HG03135 (cell line): ENCODE measurements around the gene PRKCH.
A peak's percentile ranks its signal among the peaks of the same experiment; 100 is the strongest.

ENCODE experiments used
- ATAC-seq: cut with Tn5 transposase; IDR thresholded peaks from one replicate; pipeline ENCODE4 v1.9.1; 2021; ENCODE audit warnings: mild to moderate bottlenecking, moderate library complexity; ENCODE audit not compliant: unreplicated experiment

PRKCH gene

DNA sequence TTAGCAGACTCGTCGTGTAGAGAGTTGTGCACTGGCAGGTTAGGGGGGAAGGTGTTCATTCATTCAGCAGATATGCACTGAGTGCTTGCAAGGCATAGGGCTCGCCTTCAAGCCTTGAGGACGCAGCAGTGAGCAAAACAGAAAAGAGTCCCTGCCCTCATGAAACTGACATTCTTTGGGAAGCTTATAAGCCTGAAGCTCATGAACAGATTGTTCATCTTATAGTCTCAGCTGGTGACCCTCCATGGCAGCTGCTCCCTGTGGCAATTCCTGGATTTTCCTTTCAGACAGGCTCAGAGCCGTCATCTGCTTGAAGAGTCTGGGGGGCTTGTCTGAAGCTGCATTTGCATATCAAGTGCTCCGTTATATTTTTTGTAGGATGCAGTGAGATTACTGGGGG lies 148.4 kb downstream of the PRKCH start:
- no peak for ATAC-seq

DNA sequence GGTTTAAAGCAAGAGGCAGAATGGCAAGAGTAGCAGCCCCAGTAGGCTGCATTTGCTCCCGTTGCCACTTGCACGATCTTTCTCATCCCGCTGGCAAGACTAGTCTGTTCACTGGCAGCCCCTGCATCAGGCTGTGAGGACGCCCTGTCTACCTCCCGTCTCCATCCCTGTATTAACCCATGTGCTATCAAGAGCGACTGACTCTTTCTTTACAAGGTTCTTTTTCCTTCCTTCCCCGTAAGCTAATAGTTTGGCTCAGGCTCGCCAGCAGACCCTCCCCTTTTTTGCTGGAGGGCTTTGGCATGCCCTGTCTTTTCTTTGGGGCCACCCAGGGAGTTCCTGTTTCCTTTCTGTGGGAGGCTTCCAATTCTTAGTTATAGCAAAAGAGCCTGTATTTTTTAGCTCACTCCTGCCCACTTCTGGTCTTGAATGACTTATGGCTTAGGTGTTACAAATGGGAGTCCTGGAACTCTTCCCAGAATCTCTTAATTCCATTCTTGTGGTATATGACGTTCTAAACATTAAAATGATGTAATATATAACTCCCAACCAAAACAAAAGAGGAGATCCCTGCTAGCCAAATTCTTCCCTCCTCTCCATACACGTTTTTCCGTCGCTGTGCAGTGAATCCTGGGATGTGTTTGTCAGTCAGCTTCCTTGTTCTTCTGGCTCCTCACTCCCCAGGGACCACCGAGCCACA lies 149.0 kb downstream of the PRKCH start:
- ATAC-seq: no peak

DNA sequence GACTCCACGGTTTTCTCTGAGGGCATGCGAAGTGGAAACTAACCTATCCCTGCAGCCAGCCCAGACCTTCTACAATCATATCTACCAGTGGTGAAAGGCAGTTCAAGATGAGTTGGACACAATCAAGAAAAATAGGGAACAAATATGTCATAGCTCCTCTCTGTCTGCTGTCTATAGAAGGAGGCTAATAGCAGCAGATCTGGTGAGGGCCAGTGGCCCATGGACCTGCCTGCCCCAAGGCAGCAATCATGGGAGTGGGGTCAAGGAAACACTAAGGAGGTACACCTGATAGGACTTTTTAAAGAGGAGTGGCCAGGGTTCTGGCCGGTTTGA lies 149.5 kb downstream of the PRKCH start:
- no peak for ATAC-seq

DNA sequence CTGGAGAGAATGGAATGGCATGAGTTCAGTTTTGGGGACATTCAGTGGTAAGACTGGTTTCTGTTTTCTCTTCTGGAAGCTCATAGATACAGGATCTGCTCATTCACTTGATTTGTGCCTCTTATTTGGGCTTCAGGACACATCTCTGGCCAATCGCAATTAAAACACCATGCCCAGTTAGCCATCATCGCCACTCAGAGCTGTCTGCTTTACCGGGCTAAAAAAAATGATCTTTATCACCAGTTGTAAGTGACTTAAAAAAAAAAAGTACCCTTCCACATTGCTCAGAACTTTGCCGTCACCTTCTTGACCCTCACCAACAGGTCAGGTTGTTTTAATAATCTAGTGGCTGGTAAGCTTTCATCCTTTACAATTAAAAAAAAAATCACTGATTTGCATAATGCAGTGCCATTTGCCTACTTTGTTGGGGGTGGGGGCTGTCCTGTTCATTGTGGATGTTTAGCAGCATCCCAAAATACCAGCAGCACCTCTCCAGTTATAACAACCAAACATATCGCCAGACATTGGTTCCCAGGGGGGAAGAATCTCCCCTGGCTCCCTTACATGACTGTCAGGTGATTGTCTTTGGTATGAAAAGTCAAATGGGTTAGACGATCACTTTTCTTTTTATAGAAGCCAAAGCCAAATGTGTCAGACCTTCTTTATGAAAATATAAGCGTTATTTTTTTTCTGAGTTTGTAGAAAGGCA lies 150.1 kb downstream of the PRKCH start:
- ATAC-seq: no peak

DNA sequence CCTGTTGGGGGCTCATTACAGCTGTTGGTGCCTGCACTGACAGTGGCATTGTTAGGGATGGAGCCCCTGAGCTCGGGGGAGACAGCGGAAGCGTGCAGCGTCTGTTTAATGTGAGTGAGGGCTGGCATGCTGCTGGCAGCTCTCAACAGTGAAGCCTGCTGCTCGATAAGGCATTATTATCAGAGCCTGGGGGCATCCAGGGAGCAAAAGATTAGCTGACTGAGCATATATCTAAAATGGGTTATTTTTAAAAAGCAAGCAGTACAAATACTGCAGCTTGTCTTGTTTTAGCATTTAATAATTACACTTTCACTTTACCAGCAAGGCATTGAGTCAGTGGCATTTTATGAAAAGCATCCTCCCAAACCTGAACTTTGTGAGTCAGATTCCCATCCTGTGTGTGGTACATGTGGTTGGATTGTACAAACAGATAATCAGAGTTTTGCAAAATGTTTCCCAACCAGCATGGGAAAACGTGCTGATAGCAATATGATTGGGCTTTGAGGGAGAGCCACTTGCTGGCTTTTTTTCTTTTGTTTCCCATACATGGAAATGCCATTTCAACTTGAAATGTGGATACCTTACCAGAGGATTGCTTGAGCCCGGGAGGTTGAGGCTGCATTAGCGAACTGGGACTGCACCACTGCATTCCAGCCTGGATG lies 150.8 kb downstream of the PRKCH start:
- ATAC-seq: no peak

DNA sequence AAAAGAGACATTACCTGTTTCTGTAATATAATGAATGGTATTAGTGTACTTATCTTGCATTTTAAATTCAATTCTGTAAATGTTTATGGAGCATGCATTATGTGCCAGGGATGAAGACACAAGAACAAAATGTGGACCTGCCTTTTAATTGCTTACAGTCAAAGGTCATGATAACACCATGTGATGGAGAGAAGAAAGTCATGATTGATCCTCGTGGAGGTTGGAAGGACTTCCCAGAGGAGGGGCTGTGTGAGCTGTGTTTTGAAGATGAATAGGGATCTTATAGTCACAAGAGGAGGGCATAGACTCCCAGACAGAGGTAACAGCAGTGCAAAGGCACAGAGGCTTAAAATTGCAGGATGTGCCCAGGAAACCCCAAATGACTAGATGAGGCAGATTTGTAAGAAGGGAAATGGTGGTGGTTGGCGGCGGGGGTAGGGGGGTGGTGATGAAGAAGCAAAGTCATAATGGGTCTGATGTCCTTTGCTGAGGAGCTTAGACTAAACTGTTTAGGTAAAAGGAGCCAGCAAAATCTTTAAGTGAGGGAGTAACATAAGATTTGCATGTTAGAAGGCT lies 151.5 kb downstream of the PRKCH start:
- ATAC-seq: no peak

DNA sequence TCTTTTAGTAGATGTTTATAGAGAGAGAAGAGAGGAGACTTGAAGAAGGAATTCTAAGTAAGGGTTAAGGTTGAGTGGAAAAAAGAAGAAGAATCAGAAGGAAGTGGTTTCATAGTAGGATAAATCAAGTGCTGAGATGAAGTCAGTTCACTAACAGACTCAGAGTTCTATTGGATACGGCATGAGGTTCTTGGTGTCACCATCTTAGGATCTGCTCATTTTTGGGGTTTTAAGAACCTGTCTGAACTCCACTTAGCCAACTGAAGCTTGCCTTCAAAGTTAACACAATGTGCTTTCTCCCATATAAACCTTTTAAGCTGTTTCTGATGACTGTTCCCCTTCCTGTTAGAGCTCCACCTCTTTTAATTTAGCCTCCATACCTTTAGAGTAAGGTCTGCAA lies 152.6 kb downstream of the PRKCH start:
- no peak for ATAC-seq

DNA sequence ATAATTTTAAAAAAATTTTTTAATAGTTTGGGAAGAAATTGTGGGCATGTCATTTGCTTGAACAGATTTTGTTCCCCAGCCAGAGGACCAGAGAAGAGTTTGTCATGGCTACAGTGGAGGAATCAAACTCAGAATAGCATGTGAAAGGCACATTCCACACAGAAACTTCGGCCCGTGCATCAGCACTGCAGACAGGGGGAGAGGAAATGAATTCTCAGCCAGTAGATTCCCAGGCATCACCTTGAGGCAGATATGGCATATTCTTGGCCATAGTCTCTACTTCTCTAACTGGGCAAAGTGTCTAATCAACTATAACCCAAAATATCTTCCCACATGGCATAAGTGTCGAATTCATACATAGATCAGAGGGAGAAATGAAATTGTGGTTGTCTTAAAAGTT lies 153.3 kb downstream of the PRKCH start:
- ATAC-seq: no peak

DNA sequence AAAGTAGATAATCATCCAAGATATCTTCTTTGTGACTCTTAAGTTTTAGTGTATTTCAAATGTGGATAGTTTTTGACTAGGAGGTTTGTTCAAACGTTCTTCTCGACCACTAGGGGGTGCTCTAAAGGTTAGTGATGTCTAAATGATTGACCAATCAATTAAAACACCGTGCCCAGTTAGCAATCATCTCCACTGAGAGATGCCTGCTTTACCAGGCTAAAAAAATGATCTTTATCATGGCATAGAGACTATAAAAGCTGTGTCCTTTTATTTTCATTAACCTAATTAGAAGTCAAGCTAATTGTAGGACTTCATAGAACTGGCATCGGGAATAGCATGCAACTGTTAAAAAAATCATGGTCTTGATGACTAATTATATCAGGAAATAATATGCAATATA lies 153.9 kb downstream of the PRKCH start:
- no peak for ATAC-seq

DNA sequence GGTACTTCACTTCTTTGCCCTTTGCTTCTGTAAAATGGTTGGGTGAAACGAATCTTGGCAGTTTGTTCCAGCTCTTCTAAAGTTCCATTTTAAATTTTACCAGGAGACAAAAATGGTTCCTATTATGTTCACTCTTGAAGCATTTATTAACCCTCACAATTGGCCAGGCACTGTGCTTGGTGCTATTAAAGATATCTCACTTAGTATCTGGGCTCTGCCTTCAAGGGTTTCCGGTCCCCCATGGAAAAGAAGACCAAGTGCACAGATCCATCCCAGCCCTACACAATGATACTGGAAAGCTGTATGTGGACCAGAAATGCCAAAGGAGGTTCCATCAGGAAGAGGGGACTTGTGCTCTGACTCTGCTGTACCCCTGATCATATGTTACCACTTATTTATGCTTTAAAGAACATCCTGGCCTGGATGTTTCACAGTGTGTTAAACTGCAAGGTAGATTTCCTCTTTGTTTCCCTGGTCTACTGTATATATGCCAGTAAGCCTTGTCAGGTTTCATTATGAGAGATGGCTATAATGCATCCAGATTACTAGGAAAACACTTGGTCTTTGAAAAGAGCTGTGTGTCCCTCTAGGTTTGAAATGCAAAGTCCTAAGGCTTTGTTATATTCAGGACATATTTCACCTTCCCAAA lies 154.8 kb downstream of the PRKCH start:
- no peak for ATAC-seq

DNA sequence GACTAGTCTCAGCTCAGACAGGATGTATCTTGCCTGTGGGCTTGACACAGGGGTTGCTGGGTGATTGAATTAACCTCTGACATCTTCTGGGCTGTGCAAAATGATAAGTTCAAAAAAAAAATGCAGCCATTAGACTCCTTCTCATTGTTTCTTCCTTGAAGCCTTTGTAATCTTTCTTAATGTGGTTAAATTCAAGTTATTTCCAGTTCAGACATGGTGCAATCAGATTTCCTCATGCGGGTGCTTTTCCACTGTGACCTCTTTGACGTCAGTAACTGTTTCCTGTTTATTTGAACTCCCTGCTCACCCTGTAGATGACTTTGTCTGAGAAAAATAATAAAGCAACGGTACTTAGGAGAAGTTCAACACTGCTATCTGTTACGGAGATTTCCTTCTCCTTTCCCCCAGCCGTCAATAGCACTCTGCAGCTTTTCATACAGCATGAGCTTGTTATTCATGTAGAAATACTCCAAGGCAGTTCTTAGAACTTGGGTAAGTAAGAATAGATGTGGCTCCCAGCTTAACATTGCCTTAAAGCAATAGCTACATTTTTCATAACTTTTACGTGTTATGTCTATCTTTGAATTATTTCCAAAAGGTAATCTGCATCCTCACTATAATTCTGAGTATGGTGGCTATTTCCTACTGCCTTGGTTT lies 155.5 kb downstream of the PRKCH start:
- no peak for ATAC-seq

DNA sequence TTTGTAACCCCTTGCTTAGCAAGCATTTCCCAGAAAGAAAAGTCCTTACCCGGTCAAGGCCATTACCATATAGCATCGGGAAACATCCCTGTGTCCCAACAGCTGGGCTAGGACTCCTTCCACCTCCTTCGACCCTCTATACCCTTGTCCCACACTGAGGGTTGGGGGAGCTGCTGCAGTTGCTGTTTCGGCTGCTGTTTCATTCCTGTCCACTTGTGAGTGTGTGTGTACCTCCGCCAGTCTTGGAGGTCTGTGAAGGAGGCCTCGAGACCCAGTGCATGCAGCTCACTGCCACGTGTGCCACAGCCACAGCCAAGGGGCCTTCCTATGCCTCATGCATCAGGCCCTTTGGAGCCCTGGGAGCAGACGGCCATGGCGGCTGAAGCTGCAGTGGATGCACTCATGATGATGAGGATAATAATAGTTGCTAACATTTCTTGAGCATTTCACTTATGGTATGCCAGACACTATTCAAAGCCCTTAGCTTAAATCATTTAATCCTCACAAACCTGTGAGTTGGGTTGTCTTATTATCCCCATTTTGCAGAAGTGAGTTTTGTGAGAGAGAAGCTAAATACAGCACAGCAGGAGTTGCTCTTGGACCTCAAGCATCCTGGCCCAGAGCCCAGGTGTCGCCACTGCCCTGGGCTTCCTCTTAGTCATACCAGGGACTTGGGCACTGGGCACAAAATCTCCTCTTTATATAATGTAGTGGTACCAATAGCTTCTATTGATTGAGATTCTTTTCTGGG lies 156.5 kb downstream of the PRKCH start:
- ATAC-seq: no peak

DNA sequence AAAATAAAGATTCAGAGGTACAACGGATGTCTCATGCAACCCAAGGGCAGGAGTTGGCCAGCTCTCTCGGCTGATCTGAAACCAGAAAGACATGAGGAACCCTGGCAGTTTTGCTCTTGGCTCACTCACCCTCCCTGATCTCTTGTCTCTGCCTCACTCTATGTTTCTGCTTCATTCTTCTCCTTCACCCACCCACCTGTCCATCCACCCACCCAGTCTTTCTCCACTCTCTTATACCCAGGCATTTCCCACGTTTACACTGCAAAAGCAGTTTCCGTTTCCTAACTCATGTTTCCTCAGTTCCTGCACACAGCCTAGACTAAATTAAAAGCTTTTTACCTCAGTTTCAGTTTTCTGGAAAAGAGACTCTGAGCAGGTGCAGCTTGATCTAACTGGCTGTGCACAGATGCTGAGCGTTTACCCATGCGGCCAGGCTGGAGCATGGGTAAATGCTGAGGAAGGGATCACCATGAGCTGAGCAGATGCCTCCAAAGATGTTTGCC lies 157.6 kb downstream of the PRKCH start:
- peak; percentile 40 for ATAC-seq

DNA sequence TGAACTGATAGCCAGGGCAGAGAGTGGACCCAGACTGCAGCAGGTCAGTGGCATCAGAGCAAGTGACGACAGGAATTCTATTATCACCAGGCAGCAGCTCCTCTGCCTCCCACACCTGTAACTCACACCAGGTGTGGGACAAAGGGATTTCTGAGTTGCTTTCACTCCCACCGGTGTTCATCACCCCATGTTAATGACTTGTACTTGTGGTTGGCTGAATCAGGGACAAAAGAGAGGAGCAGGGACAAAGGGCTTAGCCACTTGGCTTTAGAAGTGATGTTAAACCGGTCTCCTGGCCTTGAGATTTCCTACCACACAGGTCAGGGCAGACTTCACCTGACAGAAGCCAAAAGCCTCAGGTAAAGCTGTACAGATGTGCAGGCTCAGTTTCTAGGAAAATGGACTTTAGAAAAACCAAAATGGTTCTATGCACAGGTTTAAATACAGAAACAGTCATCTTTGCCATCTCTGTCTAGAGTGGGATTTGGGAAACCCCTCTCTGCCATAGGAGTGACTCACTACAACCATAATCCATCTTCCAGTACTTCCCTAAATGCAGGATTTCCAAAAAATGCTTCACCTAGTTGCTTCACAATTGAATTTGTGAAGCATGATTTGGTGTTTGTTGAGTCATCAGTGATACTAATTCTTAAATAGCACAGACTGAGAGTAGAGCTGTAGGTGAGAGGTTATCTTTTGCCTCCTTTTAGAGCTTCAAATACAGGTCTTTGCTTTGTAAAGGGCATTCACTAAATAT lies 158.5 kb downstream of the PRKCH start:
- ATAC-seq: no peak

DNA sequence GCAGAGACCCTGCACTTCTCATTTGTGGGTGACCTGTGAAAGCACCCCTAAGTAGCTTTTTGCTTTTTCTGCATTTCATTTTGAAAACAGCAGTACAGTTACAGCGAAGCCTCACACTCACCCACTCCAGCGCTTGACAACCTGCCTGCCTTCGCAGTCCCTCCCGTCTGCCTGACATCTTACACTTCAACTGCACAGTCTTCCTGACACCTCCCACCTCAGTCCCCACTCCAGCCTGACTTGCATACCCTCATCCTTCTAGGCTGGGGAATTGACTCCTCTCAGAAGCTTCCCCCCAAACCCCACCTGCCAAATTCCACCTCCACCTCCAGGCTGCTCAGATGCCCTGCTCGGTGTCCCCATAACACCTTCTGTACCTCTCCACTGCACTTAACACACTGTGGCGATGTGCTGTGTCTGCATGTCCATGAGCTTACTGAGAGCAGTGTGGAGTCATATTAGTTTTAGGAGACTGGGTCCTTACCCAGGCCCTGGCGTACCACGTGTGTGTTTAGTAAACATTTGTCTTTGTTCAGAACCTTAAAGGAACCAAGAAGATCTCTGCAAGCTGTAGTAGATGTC lies 159.4 kb downstream of the PRKCH start:
- no peak for ATAC-seq

DNA sequence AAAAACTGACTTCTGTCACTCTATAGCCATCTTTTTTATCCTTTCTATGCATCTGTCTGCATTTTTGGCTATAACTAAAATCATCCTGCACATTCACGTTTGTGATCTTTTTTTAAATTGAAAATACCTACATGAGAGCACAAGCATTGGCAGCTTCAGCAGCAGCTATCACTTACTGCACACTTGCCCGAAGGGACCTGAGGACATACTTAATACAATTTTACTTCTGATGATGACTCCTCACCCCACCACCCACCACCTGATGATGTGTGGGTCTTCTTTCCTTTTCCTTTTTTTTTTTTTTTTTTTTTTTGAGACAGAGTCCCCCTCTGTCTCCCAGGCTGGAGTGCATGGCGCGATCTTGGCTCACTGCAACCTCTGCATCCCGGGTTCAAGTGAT lies 160.3 kb downstream of the PRKCH start:
- no peak for ATAC-seq

DNA sequence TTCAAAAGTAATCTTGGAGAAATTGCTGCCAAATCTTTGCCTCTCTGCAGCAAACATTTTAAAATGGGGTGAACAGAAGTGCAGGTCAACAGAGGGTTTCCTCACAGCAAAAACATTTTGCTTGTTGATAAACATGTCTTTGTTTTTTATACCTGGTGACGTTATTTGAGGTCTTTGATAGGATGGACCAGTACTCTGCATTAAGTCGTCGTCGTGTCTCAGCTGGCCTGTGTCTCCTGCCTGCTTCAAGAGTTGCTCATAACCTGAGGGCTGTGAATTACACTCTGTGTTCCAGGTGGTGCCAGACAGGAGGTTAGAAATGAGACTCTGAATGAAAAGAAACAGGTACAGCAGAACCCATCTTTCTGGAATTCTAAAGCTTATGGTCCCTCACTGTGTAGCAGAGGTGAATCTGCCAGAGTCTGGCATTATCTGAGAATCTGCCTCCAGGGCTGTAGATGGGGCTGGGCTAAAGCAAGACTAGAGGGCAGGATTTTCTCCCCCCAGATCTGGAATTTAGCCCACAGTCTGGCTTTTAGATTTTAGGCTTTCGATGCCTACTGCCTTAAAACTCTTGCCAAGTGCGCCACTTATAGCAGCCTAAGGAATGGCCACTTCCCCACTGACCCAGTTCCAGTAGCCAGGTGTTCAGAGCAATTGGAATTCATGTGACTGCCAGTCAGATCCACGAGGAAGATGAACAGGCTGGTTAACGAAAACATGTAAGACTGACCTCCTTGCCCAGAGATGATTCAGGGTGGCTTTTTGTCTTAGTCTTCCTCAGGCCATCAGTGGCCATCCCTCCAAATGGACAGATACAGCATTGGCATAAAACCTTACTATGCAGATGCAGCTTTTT lies 161.2 kb downstream of the PRKCH start:
- no peak for ATAC-seq

DNA sequence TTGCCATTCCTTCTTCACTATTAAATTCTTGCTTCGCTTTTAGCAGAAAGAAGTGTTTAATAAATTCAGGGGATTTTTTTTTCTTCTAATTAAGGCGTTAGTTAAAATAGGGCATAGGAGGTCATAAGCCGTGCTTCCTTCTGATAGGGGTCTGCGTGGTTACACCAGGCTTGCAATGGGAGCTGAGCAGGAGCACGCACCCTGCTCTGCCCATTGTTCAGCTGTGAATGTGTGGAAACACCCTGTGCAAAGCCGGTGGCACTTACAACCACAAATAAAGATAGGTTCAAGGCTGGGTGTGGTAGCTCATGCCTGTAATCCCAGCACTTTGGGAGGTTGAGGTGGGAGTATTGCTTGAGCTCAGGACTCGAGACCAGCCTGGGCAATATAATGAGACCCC lies 162.1 kb downstream of the PRKCH start:
- no peak for ATAC-seq
